HepG2 (cell line): ENCODE measurements around the gene TMEM143. TPM values are rescaled to one million over a fixed set of nuclear protein-coding genes. Genes with fewer than 3 reads are reported as not detected.

ENCODE experiments used
- HDAC6 ChIP-seq: fragments of 200-600 bp; sonication (generic); IDR thresholded peaks from 2 replicates; pipeline ENCODE4 v1.7.0; 2017; ENCODE audit warnings: mild to moderate bottlenecking, antibody characterized with exemption, low read length, low read depth
- KLF9 ChIP-seq: IDR thresholded peaks from 2 replicates; pipeline ENCODE4 v1.6.1; 2016; ENCODE audit warnings: low read depth
- MXD4 ChIP-seq: IDR thresholded peaks from 2 replicates; pipeline ENCODE4 v1.6.1; 2016; ENCODE audit warnings: mild to moderate bottlenecking, missing biosample characterization, missing genetic modification reagents
- RBFOX2 ChIP-seq: fragments of 200-400 bp; formaldehyde crosslinking; IDR thresholded peaks from 2 replicates; pipeline ENCODE4 v1.6.1; 2017; ENCODE audit warnings: low read depth, mild to moderate bottlenecking, low read length
- TCF12 ChIP-seq, 2 experiments: fragments of 450-650 bp in 1 of 2; sonication (generic) in 1 of 2; formaldehyde crosslinking in 1 of 2; IDR thresholded peaks; 2 replicates each; pipeline versions ENCODE4 v1.6.1 to v1.8.0; 2017 to 2022; ENCODE audit warnings: antibody characterized with exemption in 1 of 2, mild to moderate bottlenecking in 1 of 2, missing genetic modification reagents in 1 of 2, moderate library complexity in 1 of 2
- THAP11 ChIP-seq: IDR thresholded peaks from 2 replicates; pipeline ENCODE4 v1.6.1; 2016; ENCODE audit warnings: missing biosample characterization, missing genetic modification reagents
- ZNF230 ChIP-seq: sonication (generic); formaldehyde crosslinking; IDR thresholded peaks from 2 replicates; pipeline ENCODE4 v1.4.0; 2020; ENCODE audit warnings: mild to moderate bottlenecking, missing genetic modification reagents
- ZNF614 ChIP-seq: IDR thresholded peaks from 2 replicates; pipeline ENCODE4 v1.6.1; 2018; ENCODE audit warnings: missing biosample characterization, missing genetic modification reagents, inconsistent platforms, borderline replicate concordance
- ZNF773 ChIP-seq: sonication (generic); formaldehyde crosslinking; IDR thresholded peaks from 2 replicates; pipeline ENCODE4 v1.4.0; 2020; ENCODE audit warnings: missing genetic modification reagents, borderline replicate concordance
- polyA plus RNA-seq, 8 experiments: library from polyadenylated mRNA; depleted of rRNA in 3 of 8; stranded (reverse) in 7 of 8; unstranded in 1 of 8; fragments of >200 nt; fragmentation: Illumina TruSeq in 4 of 8; extraction: Trizol in 4 of 8; gene quantifications; 2 replicates each; pipeline versions ENCODE4 v1.2.1 to v1.2.3, GENCODE V29; 2011 to 2016; ENCODE audit warnings: low read depth in 4 of 8, missing spikeins in 1 of 8, mixed read lengths in 1 of 8; ENCODE audit not compliant: insufficient read depth in 1 of 8
- total RNA-seq, 5 experiments: library from RNA; depleted of rRNA; stranded (reverse); fragments of >200 nt; fragmentation: Illumina TruSeq; extraction: Trizol; gene quantifications; 2 replicates each; pipeline ENCODE4 v1.2.3, GENCODE V29; 2016; ENCODE audit warnings: low read depth in 1 of 5
- TF ChIP-seq, protein P1 (sequence below): sonication (generic); formaldehyde crosslinking; IDR thresholded peaks from 2 replicates; pipeline ENCODE4 v1.5.0; 2020; ENCODE audit warnings: mild to moderate bottlenecking, missing genetic modification reagents, borderline replicate concordance
- TF ChIP-seq, protein P2 (sequence below): sonication (generic); formaldehyde crosslinking; IDR thresholded peaks from 2 replicates; pipeline ENCODE4 v1.4.0; 2020; ENCODE audit warnings: missing genetic modification reagents
- TF ChIP-seq, protein P3 (sequence below): sonication (generic); formaldehyde crosslinking; IDR thresholded peaks from 2 replicates; pipeline ENCODE4 v1.8.1; 2023; ENCODE audit warnings: missing genetic modification reagents, mild to moderate bottlenecking, borderline replicate concordance
- TF ChIP-seq, protein P4 (sequence below): sonication (generic); formaldehyde crosslinking; IDR thresholded peaks from 2 replicates; pipeline ENCODE4 v1.4.0; 2020; ENCODE audit warnings: missing genetic modification reagents
- TF ChIP-seq, protein P5 (sequence below): sonication (generic); formaldehyde crosslinking; IDR thresholded peaks from 2 replicates; pipeline ENCODE4 v1.9.0; 2022; ENCODE audit warnings: low read depth, missing genetic modification reagents

Gene TMEM143
- total and polyA plus RNA-seq, 2 of the 13 experiments (the other 11 are each of a cell fraction or from before 2014, with no cell fraction given): 7.7 to 11.3 TPM

DNA sequence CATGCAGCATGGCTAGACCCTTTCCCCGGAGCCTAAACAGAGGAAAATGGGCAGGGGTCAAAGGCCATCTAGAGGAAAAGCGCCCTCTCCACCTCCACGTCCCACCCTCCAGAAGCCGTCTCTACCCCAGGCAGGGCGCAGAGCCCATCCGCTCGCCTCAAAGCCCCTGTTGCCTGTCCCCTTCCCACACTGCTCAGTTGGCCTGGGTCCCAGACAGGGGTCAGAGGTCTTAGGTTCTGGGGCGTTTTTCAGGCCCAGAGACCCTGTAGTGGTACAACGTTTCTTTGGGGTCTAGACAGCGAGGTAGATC is 285 bp downstream of the TMEM143 start (continued):
- TF ChIP-seq, protein P1, sequence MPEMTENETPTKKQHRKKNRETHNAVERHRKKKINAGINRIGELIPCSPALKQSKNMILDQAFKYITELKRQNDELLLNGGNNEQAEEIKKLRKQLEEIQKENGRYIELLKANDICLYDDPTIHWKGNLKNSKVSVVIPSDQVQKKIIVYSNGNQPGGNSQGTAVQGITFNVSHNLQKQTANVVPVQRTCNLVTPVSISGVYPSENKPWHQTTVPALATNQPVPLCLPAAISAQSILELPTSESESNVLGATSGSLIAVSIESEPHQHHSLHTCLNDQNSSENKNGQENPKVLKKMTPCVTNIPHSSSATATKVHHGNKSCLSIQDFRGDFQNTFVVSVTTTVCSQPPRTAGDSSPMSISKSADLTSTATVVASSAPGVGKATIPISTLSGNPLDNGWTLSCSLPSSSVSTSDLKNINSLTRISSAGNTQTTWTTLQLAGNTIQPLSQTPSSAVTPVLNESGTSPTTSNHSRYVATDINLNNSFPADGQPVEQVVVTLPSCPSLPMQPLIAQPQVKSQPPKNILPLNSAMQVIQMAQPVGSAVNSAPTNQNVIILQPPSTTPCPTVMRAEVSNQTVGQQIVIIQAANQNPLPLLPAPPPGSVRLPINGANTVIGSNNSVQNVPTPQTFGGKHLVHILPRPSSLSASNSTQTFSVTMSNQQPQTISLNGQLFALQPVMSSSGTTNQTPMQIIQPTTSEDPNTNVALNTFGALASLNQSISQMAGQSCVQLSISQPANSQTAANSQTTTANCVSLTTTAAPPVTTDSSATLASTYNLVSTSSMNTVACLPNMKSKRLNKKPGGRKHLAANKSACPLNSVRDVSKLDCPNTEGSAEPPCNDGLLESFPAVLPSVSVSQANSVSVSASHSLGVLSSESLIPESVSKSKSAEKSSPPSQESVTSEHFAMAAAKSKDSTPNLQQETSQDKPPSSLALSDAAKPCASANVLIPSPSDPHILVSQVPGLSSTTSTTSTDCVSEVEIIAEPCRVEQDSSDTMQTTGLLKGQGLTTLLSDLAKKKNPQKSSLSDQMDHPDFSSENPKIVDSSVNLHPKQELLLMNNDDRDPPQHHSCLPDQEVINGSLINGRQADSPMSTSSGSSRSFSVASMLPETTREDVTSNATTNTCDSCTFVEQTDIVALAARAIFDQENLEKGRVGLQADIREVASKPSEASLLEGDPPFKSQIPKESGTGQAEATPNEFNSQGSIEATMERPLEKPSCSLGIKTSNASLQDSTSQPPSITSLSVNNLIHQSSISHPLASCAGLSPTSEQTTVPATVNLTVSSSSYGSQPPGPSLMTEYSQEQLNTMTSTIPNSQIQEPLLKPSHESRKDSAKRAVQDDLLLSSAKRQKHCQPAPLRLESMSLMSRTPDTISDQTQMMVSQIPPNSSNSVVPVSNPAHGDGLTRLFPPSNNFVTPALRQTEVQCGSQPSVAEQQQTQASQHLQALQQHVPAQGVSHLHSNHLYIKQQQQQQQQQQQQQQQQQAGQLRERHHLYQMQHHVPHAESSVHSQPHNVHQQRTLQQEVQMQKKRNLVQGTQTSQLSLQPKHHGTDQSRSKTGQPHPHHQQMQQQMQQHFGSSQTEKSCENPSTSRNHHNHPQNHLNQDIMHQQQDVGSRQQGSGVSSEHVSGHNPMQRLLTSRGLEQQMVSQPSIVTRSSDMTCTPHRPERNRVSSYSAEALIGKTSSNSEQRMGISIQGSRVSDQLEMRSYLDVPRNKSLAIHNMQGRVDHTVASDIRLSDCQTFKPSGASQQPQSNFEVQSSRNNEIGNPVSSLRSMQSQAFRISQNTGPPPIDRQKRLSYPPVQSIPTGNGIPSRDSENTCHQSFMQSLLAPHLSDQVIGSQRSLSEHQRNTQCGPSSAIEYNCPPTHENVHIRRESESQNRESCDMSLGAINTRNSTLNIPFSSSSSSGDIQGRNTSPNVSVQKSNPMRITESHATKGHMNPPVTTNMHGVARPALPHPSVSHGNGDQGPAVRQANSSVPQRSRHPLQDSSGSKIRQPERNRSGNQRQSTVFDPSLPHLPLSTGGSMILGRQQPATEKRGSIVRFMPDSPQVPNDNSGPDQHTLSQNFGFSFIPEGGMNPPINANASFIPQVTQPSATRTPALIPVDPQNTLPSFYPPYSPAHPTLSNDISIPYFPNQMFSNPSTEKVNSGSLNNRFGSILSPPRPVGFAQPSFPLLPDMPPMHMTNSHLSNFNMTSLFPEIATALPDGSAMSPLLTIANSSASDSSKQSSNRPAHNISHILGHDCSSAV (CRISPR knock-in tag): no peak
- TF ChIP-seq, protein P2, sequence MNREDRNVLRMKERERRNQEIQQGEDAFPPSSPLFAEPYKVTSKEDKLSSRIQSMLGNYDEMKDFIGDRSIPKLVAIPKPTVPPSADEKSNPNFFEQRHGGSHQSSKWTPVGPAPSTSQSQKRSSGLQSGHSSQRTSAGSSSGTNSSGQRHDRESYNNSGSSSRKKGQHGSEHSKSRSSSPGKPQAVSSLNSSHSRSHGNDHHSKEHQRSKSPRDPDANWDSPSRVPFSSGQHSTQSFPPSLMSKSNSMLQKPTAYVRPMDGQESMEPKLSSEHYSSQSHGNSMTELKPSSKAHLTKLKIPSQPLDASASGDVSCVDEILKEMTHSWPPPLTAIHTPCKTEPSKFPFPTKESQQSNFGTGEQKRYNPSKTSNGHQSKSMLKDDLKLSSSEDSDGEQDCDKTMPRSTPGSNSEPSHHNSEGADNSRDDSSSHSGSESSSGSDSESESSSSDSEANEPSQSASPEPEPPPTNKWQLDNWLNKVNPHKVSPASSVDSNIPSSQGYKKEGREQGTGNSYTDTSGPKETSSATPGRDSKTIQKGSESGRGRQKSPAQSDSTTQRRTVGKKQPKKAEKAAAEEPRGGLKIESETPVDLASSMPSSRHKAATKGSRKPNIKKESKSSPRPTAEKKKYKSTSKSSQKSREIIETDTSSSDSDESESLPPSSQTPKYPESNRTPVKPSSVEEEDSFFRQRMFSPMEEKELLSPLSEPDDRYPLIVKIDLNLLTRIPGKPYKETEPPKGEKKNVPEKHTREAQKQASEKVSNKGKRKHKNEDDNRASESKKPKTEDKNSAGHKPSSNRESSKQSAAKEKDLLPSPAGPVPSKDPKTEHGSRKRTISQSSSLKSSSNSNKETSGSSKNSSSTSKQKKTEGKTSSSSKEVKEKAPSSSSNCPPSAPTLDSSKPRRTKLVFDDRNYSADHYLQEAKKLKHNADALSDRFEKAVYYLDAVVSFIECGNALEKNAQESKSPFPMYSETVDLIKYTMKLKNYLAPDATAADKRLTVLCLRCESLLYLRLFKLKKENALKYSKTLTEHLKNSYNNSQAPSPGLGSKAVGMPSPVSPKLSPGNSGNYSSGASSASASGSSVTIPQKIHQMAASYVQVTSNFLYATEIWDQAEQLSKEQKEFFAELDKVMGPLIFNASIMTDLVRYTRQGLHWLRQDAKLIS (CRISPR knock-in tag): peak; percentile 85
- no peak for TF ChIP-seq KLF9
- peak; percentile 67 for TF ChIP-seq RBFOX2
- 0 out of 2 replicates have a peak, but pooled peaks have one; percentile 4 for TF ChIP-seq ZNF614 (CRISPR knock-in tag)
- TF ChIP-seq ZNF230: peak; percentile 62; the same call in 1 of the 2 replicates
- TF ChIP-seq ZNF773: 0 out of 2 replicates have a peak, but pooled peaks have one; percentile 76
- TF ChIP-seq HDAC6: no peak
- TF ChIP-seq, protein P3, sequence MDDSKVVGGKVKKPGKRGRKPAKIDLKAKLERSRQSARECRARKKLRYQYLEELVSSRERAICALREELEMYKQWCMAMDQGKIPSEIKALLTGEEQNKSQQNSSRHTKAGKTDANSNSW (CRISPR knock-in tag): no peak
- TF ChIP-seq, protein P4, sequence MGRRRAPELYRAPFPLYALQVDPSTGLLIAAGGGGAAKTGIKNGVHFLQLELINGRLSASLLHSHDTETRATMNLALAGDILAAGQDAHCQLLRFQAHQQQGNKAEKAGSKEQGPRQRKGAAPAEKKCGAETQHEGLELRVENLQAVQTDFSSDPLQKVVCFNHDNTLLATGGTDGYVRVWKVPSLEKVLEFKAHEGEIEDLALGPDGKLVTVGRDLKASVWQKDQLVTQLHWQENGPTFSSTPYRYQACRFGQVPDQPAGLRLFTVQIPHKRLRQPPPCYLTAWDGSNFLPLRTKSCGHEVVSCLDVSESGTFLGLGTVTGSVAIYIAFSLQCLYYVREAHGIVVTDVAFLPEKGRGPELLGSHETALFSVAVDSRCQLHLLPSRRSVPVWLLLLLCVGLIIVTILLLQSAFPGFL (CRISPR knock-in tag): peak; percentile 64; the same call in 1 of the 2 replicates
- no peak for TF ChIP-seq TCF12 (IDR thresholded peaks at IDR 0.05)
- TF ChIP-seq TCF12 (CRISPR knock-in tag; IDR thresholded peaks at IDR 0.05): 0 out of 2 replicates have a peak, but pooled peaks have one; percentile 82
- TF ChIP-seq, protein P5, sequence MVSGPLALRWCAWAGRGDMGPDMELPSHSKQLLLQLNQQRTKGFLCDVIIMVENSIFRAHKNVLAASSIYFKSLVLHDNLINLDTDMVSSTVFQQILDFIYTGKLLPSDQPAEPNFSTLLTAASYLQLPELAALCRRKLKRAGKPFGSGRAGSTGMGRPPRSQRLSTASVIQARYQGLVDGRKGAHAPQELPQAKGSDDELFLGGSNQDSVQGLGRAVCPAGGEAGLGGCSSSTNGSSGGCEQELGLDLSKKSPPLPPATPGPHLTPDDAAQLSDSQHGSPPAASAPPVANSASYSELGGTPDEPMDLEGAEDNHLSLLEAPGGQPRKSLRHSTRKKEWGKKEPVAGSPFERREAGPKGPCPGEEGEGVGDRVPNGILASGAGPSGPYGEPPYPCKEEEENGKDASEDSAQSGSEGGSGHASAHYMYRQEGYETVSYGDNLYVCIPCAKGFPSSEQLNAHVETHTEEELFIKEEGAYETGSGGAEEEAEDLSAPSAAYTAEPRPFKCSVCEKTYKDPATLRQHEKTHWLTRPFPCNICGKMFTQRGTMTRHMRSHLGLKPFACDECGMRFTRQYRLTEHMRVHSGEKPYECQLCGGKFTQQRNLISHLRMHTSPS (CRISPR knock-in tag): no peak
- TF ChIP-seq THAP11 (CRISPR knock-in tag): no peak
- TF ChIP-seq MXD4 (CRISPR knock-in tag): no peak; the same call in 1 of the 2 replicates
